ENCODE results near the gene TLX2. TPM values are rescaled to one million over a fixed set of nuclear protein-coding genes. Genes with fewer than 3 reads are reported as not detected.

Gene TLX2
- total and polyA plus RNA-seq, 2 of the 4 experiments (the other 2 are of a cell fraction) = not detected

DNA sequence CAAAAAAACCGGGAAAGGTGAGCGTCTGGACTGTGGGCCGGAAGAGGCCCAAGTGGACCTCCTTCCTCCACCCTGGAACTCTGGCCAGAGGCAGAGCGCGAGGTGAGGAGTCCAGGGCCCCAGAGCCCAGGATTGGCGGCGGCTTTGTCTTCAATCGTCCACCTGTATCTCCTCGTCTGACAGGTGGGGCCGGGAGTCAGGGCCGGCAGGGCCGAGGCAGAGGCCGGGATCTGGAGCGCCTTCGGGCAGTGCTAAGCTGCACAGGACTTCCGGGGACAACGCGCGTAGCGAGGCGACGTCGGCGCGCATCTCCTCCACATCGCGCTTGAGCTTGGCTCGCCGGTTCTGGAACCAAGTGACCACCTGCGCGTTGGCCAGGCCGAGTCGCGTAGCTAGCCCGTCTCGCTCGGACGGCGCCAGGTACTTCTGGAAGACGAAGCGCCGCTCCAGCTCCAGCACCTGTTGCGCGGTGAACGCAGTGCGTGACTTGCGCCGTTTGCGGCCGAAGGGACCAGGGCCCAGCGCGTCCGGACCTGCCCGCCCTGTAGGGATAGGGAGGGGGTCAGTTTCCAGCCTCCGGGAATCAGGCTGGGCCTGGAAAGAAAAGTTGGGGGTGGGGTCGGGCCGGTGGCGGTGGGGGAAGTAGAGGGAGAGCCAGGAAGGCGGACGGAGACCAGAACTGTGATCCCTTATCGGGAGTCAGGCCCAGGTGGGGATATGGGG lies 16.3 kb upstream of the TLX2 start:
- H4K8ac ChIP-seq (ENCODE audit: low read depth in 2 of 2, low read length in 2 of 2) = no peak overlapping the region; a peak in 1 of 4 replicates
- peaks cover 38% of the 10 kb centered on the region for H3K27me3 ChIP-seq (ENCODE audit: control insufficient read depth, insufficient read depth, low read length)
- no peak for DNase-seq
- H3K4me2 ChIP-seq (ENCODE audit: low read depth, low read length) = peak overlapping the region; percentile 74
- no peak overlapping the region for H3K18ac ChIP-seq (ENCODE audit: low read depth, low read length)
- H3K9me1 ChIP-seq (ENCODE audit: insufficient read depth, low read length) = no peaks in the 10 kb centered on the region
- peaks cover 0 to 12% of the 10 kb centered on the region in 2 experiments; a peak in 1 of 4 replicates for H3K79me1 ChIP-seq (ENCODE audit: low read depth in 1 of 2, low read length in 2 of 2)
- H3K23ac ChIP-seq (ENCODE audit: low read depth, low read length) = no peak overlapping the region
- H2AK9ac ChIP-seq (replicated peaks; ENCODE audit: low read depth, low read length, poor library complexity) = no peak overlapping the region
- POLR2A ChIA-PET (ENCODE audit: unreplicated experiment) = no interaction called here
- no peak overlapping the region for H4K5ac ChIP-seq (ENCODE audit: low read depth, low read length)
- H2AFZ ChIP-seq (replicated peaks; ENCODE audit: low read length, poor library complexity) = peak overlapping the region; percentile 76
- WGBS, 2 experiments (ENCODE audit: extremely low coverage in 2 of 2, insufficient read length in 1 of 2) = 10% methylated on average over 33 of the region's 61 CpGs; no CpG with 5 or more reads in 1 of the 2 experiments
- H3K27ac ChIP-seq (ENCODE audit: insufficient read depth, low read length) = no peak overlapping the region
- no peak overlapping the region for H2BK5ac ChIP-seq (ENCODE audit: low read depth, low read length, poor library complexity, severe bottlenecking)
- H2BK15ac ChIP-seq (ENCODE audit: low read depth, low read length) = no peak overlapping the region
- no peak overlapping the region for H4K91ac ChIP-seq (ENCODE audit: insufficient read depth, low read depth, low read length)
- H2BK20ac ChIP-seq (ENCODE audit: low read depth, low read length) = no peak overlapping the region; the same call in 1 of the 2 replicates
- no peaks in the 10 kb centered on the region for H4K20me1 ChIP-seq (ENCODE audit: insufficient read depth, low read length)
- dilution Hi-C loops (cut with HindIII; ENCODE audit: low sequenced_read_pairs, unreplicated experiment) = no loop called here
- CTCF ChIA-PET = no interaction called here
- peaks cover 9% of the 10 kb centered on the region; the same call in 1 of the 2 replicates for H3K4me1 ChIP-seq (ENCODE audit: control insufficient read depth, insufficient read depth, low read length)
- TF ChIP-seq MXI1 (IDR thresholded peaks at IDR 0.05; ENCODE audit: borderline replicate concordance, low read depth, low read length) = no peak
- TF ChIP-seq POLR2A (IDR thresholded peaks at IDR 0.05; ENCODE audit: low read depth, low read length) = no peak
- TF ChIP-seq FOS (IDR thresholded peaks at IDR 0.05; ENCODE audit: low read depth, low read length) = no peak
- TF ChIP-seq SMC3 (IDR thresholded peaks at IDR 0.05; ENCODE audit: low read depth, low read length) = no peak
- no peak for TF ChIP-seq BHLHE40 (IDR thresholded peaks at IDR 0.05; ENCODE audit: low read depth, low read length)
- TF ChIP-seq NFE2L2 (IDR thresholded peaks at IDR 0.05; ENCODE audit: low read depth, low read length) = no peak
- no peak for TF ChIP-seq CHD1 (IDR thresholded peaks at IDR 0.05; ENCODE audit: low read depth, low read length)
- in situ Hi-C loops (cut with MboI; ENCODE audit: low sequenced_read_pairs) = loop anchor here (25.0 kb wide), 1 partner anchor 364 kb away; no protein-coding TSS in a partner anchor
- no peak overlapping the region for H2AK5ac ChIP-seq (ENCODE audit: low read depth, low read length)
- no peak overlapping the region for H2BK120ac ChIP-seq (ENCODE audit: low read depth, low read length)
- H3K14ac ChIP-seq (replicated peaks; ENCODE audit: low read depth, low read length) = no peak overlapping the region
- H3K56ac ChIP-seq (ENCODE audit: extremely low read depth, insufficient read depth, low read length) = no peak overlapping the region
- H3K9ac ChIP-seq (ENCODE audit: low read depth, low read length) = no peak overlapping the region
- H3K36me3 ChIP-seq (ENCODE audit: control insufficient read depth, insufficient read depth, low read length) = peaks cover 10% of the 10 kb centered on the region; the same call in 1 of the 2 replicates
- H3K9me3 ChIP-seq (ENCODE audit: control insufficient read depth, insufficient read depth, low read length) = no peaks in the 10 kb centered on the region
- H3K4me3 ChIP-seq (ENCODE audit: insufficient read depth, low read depth, low read length) = no peak overlapping the region
- BruUV-seq (replicated peaks) = no TSS peak
- no peak for ATAC-seq (ENCODE audit: low read depth)
- intact Hi-C loops (cut with micrococcal nuclease) = no loop called here
- no peak overlapping the region for H3K4ac ChIP-seq (ENCODE audit: low read depth, low read length)
